PFSK-1 (cell line): Measurements from ENCODE around the gene ANAPC16.

Experiments used
- FOXP2 ChIP-seq: optimal IDR thresholded peaks from 2 replicates; pipeline ENCODE3; 2011; ENCODE audit warnings: borderline replicate concordance, control low read depth, inconsistent platforms; ENCODE audit not compliant: insufficient read depth; ENCODE audit errors: extremely low read length, extremely low read depth
- POLR2AphosphoS5 ChIP-seq: IDR thresholded peaks from 2 replicates; pipeline ENCODE4 v1.6.1; 2012; ENCODE audit warnings: low read depth, mild to moderate bottlenecking, control low read depth, low read length, moderate library complexity
- REST ChIP-seq, 2 experiments: IDR thresholded peaks; 2 replicates each; pipeline versions ENCODE4 v1.6.1 to v1.8.0; 2011 to 2012; ENCODE audit warnings: low read depth in 2 of 2, low read length in 2 of 2, control low read depth in 1 of 2, inconsistent platforms in 1 of 2, mild to moderate bottlenecking in 1 of 2, moderate library complexity in 1 of 2; ENCODE audit not compliant: insufficient read depth in 1 of 2
- SIN3A ChIP-seq: IDR thresholded peaks from 2 replicates; pipeline ENCODE4 v1.6.1; 2012; ENCODE audit warnings: mild to moderate bottlenecking, low read length, moderate library complexity, borderline replicate concordance; ENCODE audit not compliant: insufficient read depth
- TAF1 ChIP-seq: IDR thresholded peaks from 2 replicates; pipeline ENCODE4 v1.6.1; 2012; ENCODE audit warnings: low read length, control low read depth, borderline replicate concordance; ENCODE audit not compliant: insufficient read depth

The ANAPC16 gene

DNA sequence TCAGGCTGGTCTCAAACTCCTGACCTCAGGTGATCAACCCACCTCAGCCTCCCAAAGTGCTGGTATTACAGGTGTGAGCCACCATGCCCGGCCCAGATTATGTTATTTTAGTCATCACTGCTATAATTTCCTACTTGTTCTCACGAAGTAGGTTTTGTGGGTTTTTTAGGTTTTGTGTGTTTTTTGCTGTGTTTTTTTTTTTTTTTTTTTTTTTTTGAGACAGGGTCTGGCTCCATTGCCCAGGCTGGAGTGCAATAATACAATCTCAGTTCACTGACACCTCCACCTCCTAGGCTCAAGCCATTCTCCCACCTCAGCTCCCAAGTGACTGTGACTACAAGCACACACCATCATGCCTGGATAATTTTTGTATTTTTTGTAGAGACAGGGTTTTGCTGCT is 20.9 kb upstream of the ANAPC16 start:
- TF ChIP-seq POLR2AphosphoS5, result no peak
- no peak for TF ChIP-seq SIN3A
- no peak for TF ChIP-seq TAF1
- no peak for TF ChIP-seq FOXP2
- no peak for TF ChIP-seq REST (IDR thresholded peaks at IDR 0.05; ENCODE audit: insufficient read depth in 1 of 2, low read depth in 2 of 2, low read length in 2 of 2)

DNA sequence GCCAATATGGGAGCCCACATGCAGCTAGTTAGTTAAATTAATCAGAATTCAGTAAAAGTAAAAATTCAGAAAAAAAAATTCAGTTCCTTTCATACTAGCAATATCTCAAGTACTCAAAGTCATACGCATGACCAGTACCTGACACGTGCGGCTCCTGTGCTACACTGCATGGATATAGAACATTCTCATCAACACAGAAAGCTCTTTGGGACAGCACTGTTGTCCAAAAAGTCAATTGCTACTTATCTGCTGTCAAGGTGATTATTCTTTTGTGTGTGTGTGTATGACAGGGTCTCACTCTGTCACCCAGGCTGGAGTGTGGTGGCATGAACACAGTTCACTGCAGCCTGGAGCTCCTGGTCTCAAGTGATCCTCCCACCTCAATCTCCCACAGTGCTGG is 14.9 kb upstream of the ANAPC16 start:
- TF ChIP-seq SIN3A (no peak), REST (IDR thresholded peaks at IDR 0.05; ENCODE audit: insufficient read depth in 1 of 2, low read depth in 2 of 2, low read length in 2 of 2) (no peak), TAF1 (no peak), POLR2AphosphoS5 (no peak), FOXP2 (no peak)

GRCh38 chr10:72201293-72201692 is 14.5 kb upstream of the ANAPC16 start:
- no peak for TF ChIP-seq REST (IDR thresholded peaks at IDR 0.05; ENCODE audit: insufficient read depth in 1 of 2, low read depth in 2 of 2, low read length in 2 of 2)
- TF ChIP-seq TAF1, result no peak
- TF ChIP-seq POLR2AphosphoS5, result no peak
- TF ChIP-seq FOXP2, result no peak
- TF ChIP-seq SIN3A, result no peak

GRCh38 chr10:72204296-72204695 is 11.5 kb upstream of the ANAPC16 start:
- TF ChIP-seq SIN3A (no peak), POLR2AphosphoS5 (no peak), TAF1 (no peak), FOXP2 (no peak), REST (IDR thresholded peaks at IDR 0.05; ENCODE audit: insufficient read depth in 1 of 2, low read depth in 2 of 2, low read length in 2 of 2) (no peak)

GRCh38 chr10:72204724-72205123 is 11.1 kb upstream of the ANAPC16 start:
- no peak for TF ChIP-seq TAF1
- TF ChIP-seq FOXP2, result no peak
- TF ChIP-seq REST (IDR thresholded peaks at IDR 0.05; ENCODE audit: insufficient read depth in 1 of 2, low read depth in 2 of 2, low read length in 2 of 2), result no peak
- TF ChIP-seq POLR2AphosphoS5, result no peak
- TF ChIP-seq SIN3A, result no peak
